ENCODE results near the gene CCDC60.
"Not testable (repeated sequence)": the region's sequence is repeated elsewhere in the genome, so short reads cannot be mapped to it uniquely, and the experiment has no call there.

CCDC60 gene

GRCh38 chr12:119338593-119339363 is 4.2 kb downstream of the CCDC60 start:
- DNase-seq (ENCODE audit: low read depth), result no peak

GRCh38 chr12:119340578-119340977 is 6.0 kb downstream of the CCDC60 start:
- no peak for DNase-seq (ENCODE audit: low read depth)

- no peak for DNase-seq (ENCODE audit: low read depth)
Observed at GRCh38 chr12:119341020-119341419, 6.5 kb downstream of the CCDC60 start.

- no peak for DNase-seq (ENCODE audit: low read depth)
Observed at GRCh38 chr12:119341988-119342387, 7.5 kb downstream of the CCDC60 start.

GRCh38 chr12:119343130-119343529 is 8.6 kb downstream of the CCDC60 start:
- no peak for DNase-seq (ENCODE audit: low read depth)

- no peak for DNase-seq (ENCODE audit: low read depth)
Observed at GRCh38 chr12:119354172-119354571, 19.6 kb downstream of the CCDC60 start.

- not testable (repeated sequence) for DNase-seq (ENCODE audit: low read depth)
Observed at GRCh38 chr12:119360366-119360765, 25.8 kb downstream of the CCDC60 start.

GRCh38 chr12:119363037-119363436 is 28.5 kb downstream of the CCDC60 start:
- DNase-seq (ENCODE audit: low read depth), result no peak

GRCh38 chr12:119363490-119363889 is 29.0 kb downstream of the CCDC60 start:
- DNase-seq (ENCODE audit: low read depth), result no peak

GRCh38 chr12:119365451-119365850 is 30.9 kb downstream of the CCDC60 start:
- DNase-seq (ENCODE audit: low read depth), result no peak

- no peak for DNase-seq (ENCODE audit: low read depth)
Observed at GRCh38 chr12:119366007-119366406, 31.5 kb downstream of the CCDC60 start.

GRCh38 chr12:119369161-119369560 is 34.6 kb downstream of the CCDC60 start:
- no peak for DNase-seq (ENCODE audit: low read depth)

GRCh38 chr12:119369907-119370546 is 35.5 kb downstream of the CCDC60 start:
- DNase-seq (ENCODE audit: low read depth), result no peak

- DNase-seq (ENCODE audit: low read depth), result no peak
Observed at GRCh38 chr12:119372540-119372939, 38.0 kb downstream of the CCDC60 start.

- no peak for DNase-seq (ENCODE audit: low read depth)
Observed at GRCh38 chr12:119373001-119373400, 38.5 kb downstream of the CCDC60 start.

GRCh38 chr12:119373666-119374065 is 39.1 kb downstream of the CCDC60 start:
- no peak for DNase-seq (ENCODE audit: low read depth)

GRCh38 chr12:119374635-119375034 is 40.1 kb downstream of the CCDC60 start:
- DNase-seq (ENCODE audit: low read depth), result no peak

- no peak for DNase-seq (ENCODE audit: low read depth)
Observed at GRCh38 chr12:119375075-119375882, 40.8 kb downstream of the CCDC60 start.

- no peak for DNase-seq (ENCODE audit: low read depth)
Observed at GRCh38 chr12:119375883-119376190, 41.3 kb downstream of the CCDC60 start.

GRCh38 chr12:119378903-119379302 is 44.4 kb downstream of the CCDC60 start:
- DNase-seq (ENCODE audit: low read depth), result no peak

GRCh38 chr12:119381471-119382235 is 47.1 kb downstream of the CCDC60 start:
- DNase-seq (ENCODE audit: low read depth), result no peak

GRCh38 chr12:119383206-119383605 is 48.7 kb downstream of the CCDC60 start:
- DNase-seq (ENCODE audit: low read depth), result no peak
